ENCODE measurements around the gene CTNNA2. TPM values are rescaled to one million over a fixed set of nuclear protein-coding genes. Genes with fewer than 3 reads are reported as not detected.
A peak's percentile ranks its signal among the peaks of the same experiment; 100 is the strongest.

CTNNA2 gene
- total RNA-seq, 1 experiment from 2014 or later = 0.41 TPM

DNA sequence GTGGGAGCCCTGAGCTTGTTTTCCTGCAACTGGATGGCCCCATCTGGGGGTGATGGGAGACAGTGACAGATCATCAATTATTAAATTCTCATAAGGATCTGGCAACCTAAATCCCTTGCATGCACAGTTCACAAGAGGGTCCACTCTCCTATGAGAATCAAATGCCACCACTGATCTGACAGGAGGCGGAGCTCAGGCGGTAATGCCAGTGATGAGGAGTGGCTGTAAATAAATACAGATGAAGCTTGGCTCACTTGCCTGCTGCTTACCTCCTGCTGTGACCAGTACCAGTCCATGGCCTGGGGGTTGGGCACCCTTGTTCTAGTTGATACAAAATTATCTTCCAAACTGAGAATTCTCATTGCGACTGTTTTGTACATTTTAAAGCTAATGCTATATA, 258.6 kb downstream of the CTNNA2 start:
- no peak for DNase-seq (ENCODE audit: low spot score)
- in situ Hi-C loops (cut with HindIII; ENCODE audit: low sequenced_read_pairs) = no loop called here

DNA sequence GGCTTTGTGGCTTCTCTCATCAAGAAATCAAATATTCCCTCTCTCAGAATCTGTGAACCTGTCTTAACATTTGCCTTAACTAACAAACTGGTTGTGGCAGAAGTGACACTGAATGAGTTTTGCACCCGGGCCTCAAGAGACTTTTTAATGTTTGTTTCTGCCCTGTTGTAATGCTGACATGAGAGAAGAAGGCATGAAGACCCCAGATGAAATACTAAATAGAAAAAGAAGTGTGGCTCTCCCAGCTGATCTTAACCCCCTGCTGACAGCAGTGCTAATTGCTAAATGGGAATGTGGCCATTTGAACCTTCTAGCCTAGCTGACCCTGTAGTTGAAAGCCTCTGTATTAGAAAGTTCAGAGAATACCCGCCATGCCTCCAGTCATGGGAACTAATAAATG, 261.2 kb downstream of the CTNNA2 start:
- no peak for DNase-seq (ENCODE audit: low spot score)
- in situ Hi-C loops (cut with HindIII; ENCODE audit: low sequenced_read_pairs) = no loop called here

DNA sequence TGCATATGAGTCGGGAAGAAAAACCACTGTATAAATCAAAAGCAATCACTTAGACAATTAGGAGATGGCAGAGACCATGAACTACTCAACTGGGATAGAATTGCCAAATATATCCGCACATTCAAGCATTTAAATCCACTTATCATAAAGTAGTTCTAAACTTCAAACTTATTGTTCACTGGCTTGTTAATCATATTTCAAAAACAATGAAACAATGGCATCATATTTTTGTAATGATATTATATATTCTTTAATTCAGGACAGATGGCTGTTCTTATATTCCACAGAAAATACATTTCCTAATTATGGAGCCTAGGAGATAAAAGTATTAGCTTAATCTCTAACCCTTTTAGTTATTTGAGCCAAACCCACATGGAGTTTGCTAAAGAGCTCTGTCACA, 263.6 kb downstream of the CTNNA2 start:
- in situ Hi-C loops (cut with HindIII; ENCODE audit: low sequenced_read_pairs) = no loop called here
- DNase-seq (ENCODE audit: low spot score) = no peak

DNA sequence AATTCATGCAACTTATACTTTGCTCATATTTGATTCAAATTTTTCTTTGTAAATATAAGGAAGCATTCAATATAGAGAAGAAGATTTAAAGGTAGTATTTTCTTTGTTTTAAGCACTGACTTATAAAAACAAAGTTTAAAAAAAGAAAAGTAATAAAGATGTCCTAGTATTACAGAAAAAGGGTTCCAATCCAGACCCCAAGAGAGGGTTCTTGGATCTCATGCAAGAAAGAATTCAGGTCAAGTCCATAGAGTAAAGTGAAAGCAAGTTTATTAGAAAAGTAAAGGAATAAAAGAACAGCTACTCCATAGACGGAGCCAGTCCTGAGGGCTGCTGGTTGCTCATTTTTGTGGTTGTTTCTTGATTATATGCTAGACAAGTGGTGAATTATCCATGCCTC, 267.9 kb downstream of the CTNNA2 start:
- no peak for DNase-seq (ENCODE audit: low spot score)
- in situ Hi-C loops (cut with HindIII; ENCODE audit: low sequenced_read_pairs) = no loop called here

DNA sequence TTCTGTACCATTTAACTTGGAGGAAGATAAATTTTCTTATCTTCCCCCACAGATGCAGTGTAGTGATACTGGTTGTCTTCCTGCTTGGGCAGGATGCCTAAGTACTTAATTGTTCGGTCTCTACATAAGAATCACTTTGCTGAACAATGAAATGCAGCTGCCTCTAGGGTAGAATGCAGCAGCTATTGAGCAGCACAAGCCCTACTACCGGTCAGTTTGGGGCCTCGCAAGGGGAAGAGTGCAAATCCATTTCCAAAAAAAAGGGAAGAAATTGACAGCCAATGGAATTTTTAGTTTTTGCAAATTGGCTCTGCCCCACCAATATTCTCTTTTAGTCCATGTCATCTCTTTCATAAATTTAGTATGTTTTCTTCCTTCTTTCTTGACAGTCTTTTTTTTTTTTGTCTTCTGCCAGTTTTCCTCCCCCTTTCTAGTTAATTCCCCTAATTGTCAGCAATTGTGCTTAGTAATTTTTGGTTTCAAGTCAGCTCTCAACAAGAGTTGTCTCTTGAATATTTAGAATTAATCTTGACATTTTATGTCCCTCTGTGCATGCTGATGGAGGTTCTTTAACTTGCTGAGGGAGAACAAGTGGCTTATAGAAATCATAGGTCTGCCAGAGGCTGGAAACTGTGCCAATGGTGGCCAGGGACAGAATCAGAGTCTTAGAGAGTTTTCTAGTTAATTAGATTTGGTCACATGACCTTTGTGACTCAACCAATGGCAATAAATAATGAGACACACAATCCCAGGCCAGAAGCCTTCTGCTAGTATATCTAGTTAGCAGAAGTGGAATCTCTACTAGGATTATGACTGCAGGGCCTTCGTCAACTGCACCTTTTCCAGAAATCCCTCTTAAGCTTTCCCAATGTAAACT, 270.0 kb downstream of the CTNNA2 start:
- in situ Hi-C loops (cut with HindIII; ENCODE audit: low sequenced_read_pairs) = no loop called here
- no peak for DNase-seq (ENCODE audit: low spot score)

DNA sequence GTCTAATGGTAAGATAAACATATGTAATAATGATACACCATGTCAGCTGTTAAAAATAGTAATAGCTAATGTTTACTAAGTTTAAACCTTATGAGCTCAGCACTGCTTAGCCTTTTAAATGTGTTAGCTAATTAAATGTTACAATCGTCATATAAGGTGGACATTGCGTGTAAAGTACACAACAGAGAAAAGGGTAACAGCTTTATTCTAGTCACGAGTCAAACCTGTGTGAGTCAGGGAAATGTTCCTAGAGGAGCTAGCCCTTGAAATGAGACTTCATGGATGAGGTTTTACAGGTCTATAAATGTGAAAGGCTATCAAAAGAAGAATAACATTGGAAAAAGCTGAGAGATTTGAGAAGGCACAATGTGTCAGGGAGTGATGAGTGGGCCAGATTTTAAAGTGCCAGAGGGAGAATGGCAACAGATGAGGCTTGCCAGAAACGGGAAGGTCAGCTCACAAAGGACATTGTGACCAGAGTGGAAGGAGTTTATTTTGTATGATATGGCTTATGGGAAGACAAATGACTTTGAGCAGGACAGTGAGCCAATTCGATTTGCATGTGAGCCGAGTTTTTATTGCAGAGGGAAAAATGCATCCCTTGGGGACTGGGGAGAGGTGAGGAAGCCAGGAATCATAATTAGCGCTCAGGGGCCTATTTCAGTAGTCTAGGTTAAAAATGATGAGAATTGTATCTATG, 276.3 kb downstream of the CTNNA2 start:
- in situ Hi-C loops (cut with HindIII; ENCODE audit: low sequenced_read_pairs) = no loop called here
- no peak for DNase-seq (ENCODE audit: low spot score)

DNA sequence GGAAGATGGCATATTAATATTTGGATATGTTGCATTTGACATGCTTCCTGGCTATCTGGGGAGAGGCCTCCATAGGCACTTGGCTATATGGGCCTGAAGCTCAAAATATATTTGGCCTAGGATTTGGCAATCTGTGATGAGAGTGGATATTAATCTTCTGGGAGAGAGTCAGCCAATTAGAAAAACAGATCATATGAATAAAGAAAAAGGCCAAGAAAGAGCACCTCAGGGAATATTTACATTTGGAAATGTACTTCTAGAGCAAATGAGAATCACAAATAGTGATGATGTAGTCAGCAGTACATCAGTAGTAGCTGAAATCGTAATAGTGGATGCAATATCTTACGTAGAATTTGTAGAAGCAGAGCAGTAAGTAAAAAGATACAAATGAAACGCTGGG, 277.0 kb downstream of the CTNNA2 start:
- DNase-seq (ENCODE audit: low spot score) = no peak
- in situ Hi-C loops (cut with HindIII; ENCODE audit: low sequenced_read_pairs) = no loop called here

DNA sequence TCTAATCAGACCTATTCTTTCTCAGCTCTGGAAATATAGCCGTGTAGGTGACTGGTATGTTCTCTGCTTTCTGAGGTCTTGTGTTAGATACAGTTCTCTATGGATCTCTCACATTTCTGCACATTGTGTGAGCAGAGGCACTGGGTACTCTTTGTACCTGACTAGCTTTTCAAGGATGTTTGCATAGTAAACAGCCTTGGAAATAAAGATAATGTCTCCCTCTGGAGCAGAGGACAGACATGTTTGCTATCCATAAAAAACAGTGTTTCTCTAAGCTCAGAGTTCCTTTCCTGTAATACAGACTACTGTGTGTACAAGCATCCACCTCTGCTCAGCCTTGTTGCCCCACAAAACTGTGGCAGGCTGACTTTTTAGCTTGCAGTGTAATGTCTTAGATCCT, 279.2 kb downstream of the CTNNA2 start:
- in situ Hi-C loops (cut with HindIII; ENCODE audit: low sequenced_read_pairs) = no loop called here
- DNase-seq (ENCODE audit: low spot score) = no peak

DNA sequence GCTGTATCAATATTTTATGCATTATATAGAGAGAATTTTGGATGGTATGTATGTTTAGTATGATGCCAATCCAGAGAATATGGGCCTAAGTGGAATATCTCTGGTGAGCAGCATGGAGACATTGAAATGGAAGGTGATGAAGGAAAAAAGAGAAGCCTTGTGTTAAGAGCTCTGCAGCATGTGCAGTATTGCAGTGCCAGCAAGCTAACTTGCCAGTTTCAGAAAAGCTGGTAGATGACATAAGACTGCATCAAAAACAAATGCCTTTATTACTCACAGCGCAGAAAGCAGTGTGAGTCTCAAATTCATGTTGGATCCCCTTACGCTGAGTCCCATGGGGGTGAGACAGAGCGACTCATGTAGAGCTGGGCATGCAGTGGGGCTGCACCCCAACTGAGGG, 280.2 kb downstream of the CTNNA2 start:
- in situ Hi-C loops (cut with HindIII; ENCODE audit: low sequenced_read_pairs) = no loop called here
- DNase-seq (ENCODE audit: low spot score) = no peak

DNA sequence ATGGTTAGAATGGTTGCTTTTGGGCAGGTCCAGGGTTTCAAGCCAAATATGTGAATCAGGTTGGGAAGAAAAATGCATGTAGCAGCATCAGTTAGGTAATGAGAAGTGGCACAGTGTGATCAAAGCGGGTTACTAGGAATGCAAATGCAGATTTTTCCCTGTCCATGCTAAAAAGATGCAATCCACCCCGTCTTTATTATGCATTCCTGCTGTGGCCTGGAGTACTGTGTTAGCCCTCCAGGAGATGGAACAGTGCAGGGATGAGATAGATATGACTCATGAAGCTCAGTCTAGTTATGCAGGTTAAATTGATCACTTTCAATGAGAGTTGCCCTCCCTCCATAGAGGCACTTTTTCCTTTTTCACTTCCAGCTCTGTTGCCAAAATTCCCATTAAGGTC, 283.8 kb downstream of the CTNNA2 start:
- DNase-seq (ENCODE audit: low spot score) = no peak
- in situ Hi-C loops (cut with HindIII; ENCODE audit: low sequenced_read_pairs) = no loop called here

DNA sequence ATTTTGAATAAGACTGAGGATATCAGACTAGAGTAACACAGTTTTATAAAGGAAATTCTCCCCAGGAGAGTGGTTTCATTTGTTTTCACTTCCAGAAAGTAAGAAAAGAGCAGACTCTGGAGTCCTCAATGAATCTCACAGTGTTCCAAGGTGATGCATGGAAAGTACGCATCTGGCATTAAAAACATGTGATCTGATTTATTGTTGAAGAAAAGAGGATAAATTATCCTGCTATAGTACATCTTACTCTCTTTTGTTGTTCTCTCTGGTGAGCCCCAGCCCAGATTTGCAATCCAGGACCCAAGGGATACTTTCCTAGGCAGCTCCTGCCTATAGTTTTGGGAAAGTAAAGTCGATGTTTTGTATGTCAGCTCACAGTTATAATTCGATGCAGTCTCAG, 285.9 kb downstream of the CTNNA2 start:
- in situ Hi-C loops (cut with HindIII; ENCODE audit: low sequenced_read_pairs) = no loop called here
- DNase-seq (ENCODE audit: low spot score) = no peak

DNA sequence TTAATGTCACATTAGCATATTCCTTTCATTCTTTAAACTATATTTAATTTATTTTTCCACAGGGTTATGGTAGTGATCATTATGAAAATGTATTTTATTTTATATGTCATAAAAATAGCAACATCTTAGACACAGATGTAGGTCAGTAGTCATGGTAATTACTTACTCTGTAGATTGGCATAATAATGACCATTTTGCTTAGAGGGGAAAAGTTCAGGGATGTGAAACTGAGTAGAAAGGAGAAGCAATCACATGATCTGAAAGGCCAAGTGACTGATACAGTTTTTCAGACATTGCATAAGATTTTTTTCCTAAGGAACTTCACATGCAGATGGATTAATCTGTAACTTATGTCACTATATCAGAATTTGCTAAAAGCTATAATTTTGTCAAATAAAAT, 286.9 kb downstream of the CTNNA2 start:
- DNase-seq (ENCODE audit: low spot score) = no peak
- in situ Hi-C loops (cut with HindIII; ENCODE audit: low sequenced_read_pairs) = no loop called here

DNA sequence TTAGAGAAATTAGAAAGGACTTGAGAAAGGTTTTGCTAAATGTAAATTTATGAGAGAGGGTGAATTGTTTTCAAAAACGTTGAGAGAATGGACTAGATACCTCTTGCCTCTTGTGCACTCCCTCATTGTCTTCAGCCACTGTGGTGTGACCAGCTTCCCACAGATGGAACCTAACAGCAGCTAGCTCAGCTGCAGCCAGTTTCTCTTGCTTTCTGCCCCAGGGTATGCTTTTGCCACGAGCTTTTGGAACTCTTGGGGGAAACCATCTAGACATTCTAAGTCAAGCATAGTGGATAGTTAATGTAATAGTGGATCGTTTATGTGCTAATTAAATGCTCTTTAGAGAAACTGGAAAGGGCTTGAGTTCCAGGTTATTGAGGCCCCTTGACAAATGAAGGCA, 288.2 kb downstream of the CTNNA2 start:
- in situ Hi-C loops (cut with HindIII; ENCODE audit: low sequenced_read_pairs) = no loop called here
- no peak for DNase-seq (ENCODE audit: low spot score)

DNA sequence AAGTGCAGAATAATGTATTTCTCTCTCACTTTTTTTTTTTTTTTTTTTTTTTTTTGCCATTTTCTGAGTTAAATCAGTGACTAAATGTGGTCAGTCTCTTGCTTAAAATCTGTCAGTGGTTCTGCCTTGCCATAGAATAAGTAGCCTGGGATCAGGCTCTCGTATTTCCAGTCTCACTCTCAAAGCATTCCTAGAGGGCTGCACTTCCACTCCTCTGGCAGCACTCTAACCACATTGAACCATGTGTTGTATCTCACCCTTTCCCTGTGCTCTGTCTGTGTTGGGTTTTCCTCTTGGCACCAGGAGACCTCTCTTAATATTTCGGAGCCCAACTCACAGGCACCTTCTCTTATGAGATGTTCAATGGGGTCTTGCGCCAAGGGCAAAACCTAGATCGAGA, 304.4 kb downstream of the CTNNA2 start:
- no peak for DNase-seq (ENCODE audit: low spot score)
- in situ Hi-C loops (cut with HindIII; ENCODE audit: low sequenced_read_pairs) = no loop called here

DNA sequence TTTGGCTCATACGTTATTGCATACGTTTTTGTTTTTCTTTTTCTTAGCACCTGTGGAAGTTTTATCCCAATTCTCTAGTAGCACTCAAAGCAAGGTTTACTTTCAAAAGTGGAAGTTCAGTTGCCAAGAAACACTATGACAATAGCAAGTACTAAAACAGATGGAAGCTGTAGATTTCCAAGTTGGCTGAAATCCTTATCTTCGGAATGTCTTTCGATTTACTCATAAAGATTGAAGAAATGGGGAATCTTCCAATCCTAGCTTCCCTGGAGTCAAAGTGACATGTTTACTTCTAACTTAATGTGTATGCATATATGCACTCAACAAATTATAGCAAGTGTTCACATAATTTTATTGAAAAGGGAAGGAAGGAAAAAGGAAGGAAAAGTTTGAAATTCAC, 307.4 kb downstream of the CTNNA2 start:
- in situ Hi-C loops (cut with HindIII; ENCODE audit: low sequenced_read_pairs) = no loop called here

DNA sequence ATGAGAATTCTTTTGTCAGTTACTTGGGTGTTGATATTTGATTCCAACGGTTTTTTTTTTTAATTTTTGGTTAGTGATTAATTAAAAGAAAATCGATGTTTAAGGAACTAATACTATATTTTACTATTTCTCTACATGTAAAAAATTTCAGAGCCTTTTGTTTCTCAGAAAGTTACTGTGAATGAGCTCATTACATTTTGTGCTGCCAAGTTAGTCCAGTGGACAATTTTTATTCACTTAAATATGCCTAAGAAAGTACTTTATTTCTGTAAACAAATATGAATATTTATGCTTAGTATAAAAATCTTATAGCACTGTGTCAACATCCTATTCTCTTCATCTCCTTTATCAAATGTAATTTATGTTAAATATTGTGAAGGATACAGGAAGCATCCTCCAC, 309.3 kb downstream of the CTNNA2 start:
- in situ Hi-C loops (cut with HindIII; ENCODE audit: low sequenced_read_pairs) = no loop called here
- no peak for DNase-seq (ENCODE audit: low spot score)

More for the DNA sequence above, 307.4 kb downstream of the CTNNA2 start:
- no peak for DNase-seq (ENCODE audit: low spot score)

DNA sequence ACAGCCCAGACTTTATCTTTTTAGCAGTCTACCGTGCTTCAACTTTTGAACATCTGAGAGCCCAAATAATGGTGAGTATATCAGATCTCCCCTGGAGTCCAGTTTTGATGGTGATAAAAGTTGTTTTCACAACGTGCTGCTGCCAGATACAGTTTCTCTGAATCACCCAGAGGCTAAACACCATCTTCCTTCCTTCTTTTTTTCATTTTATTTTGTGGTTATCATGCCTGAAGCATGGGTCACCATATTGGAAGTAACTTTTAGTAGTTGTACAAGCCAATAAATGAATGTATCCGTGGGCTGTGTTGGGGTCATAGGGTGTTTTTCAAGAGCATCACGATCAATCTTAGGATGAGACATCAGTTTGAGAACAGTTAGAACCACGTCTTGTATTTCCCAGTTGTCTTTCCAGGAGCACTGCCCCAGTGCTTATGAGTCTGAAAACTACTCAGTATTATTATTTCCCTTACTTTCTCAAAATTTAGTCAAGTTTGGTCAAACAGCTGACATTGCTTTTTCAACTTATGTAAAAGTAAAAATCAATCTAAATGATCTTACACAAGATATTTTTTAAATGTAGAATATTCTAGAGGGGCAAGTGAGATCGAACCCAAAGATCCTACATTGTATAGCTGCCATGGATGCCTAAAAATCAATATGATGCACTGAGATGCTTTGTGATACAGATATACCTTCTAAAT, 311.4 kb downstream of the CTNNA2 start:
- in situ Hi-C loops (cut with HindIII; ENCODE audit: low sequenced_read_pairs) = no loop called here
- no peak for DNase-seq (ENCODE audit: low spot score)

DNA sequence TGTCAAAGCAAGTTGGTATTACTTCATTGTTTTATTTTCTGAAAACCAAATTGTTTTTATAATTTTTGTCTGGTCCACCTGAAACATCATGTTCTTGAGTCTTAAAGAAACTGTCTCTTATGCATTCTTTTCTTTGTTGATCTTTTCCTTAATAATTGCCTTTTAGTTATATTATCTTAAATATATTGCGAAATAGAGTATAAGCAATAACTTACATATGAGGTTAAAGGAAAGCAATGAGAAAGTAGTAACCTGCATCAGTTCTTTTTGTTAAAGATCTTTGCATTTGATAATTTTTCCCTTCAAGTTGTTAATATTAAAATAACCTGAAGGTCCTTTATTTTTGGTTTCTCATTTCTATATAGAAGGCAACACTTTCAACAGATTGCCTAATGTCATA, 315.0 kb downstream of the CTNNA2 start:
- in situ Hi-C loops (cut with HindIII; ENCODE audit: low sequenced_read_pairs) = no loop called here
- no peak for DNase-seq (ENCODE audit: low spot score)

DNA sequence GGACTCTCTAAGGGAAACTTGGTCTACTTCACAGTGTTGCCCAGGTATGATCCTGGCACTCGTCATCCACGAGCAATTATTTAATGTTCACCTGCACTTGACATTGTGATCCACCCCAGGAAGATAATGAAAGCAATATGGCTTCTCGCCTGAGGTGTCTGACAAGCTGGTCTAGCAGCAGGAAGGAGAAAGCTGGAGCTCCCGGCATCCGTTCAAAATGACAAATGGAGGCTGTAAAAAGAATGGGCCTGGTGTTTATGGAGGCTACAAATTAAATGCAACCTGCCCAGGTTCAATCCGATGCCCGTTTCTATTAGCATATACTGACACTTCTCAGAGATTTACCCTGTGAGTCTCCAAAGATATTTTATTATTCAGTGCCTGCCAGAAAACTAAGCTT, 317.6 kb downstream of the CTNNA2 start:
- DNase-seq (ENCODE audit: low spot score) = peak; percentile 9
- in situ Hi-C loops (cut with HindIII; ENCODE audit: low sequenced_read_pairs) = no loop called here

DNA sequence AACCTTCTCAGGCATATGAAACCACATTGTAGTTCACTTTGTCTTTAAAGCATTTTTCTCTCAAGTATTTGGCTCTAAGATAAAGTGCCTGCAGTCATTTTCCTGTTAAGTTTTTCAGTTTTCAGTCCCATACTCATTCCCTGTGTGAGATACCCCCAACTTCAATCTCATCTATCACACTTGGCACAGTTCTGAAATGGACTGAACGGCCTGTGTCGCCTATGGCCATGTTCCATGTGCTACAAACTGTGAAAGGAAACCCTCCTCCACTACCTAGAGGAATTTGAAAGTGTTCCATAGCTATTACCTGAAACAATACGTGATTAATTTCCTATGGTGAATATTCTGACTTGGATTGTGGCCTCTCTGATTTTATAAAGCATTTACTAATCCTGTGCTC, 319.1 kb downstream of the CTNNA2 start:
- in situ Hi-C loops (cut with HindIII; ENCODE audit: low sequenced_read_pairs) = no loop called here
- no peak for DNase-seq (ENCODE audit: low spot score)
